Measurements from ENCODE around the gene OLFM1. TPM values are rescaled to one million over a fixed set of nuclear protein-coding genes. Genes with fewer than 3 reads are reported as not detected.

The OLFM1 gene
- polyA plus RNA-seq, 1 donor (not counting 4 experiments of a cell fraction or from before 2014, with no cell fraction given): 0.25 TPM

DNA sequence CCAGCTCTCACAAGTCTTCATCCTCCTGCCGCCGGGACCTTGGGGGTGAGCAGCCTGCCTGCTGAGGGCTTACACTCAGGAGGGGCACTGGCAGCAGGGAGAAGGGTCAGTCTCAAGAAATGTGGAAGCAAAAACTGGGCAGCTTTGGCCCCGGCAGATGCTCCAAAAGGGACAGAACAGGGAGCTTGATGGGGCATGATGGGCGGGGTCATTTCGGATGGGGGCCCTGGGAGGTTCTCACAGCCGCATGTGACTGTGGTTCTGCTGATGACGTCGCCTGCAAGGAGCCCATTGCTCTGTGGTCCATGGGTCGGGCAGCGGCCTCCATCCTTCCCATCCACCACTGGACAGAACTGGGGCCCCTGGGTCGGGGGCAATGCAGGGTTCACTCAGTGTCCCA is 76.6 kb downstream of the OLFM1 start:
- H3K4me1 ChIP-seq (ENCODE audit: control insufficient read depth, extremely low read depth, insufficient read depth, low read length): no peaks in the 10 kb centered on the region
- no peaks in the 10 kb centered on the region for H3K79me2 ChIP-seq (ENCODE audit: control insufficient read depth, insufficient read depth, low read length)
- no peak for TF ChIP-seq EZH2 (IDR thresholded peaks at IDR 0.05; ENCODE audit: low read length)
- TF ChIP-seq, protein P1, sequence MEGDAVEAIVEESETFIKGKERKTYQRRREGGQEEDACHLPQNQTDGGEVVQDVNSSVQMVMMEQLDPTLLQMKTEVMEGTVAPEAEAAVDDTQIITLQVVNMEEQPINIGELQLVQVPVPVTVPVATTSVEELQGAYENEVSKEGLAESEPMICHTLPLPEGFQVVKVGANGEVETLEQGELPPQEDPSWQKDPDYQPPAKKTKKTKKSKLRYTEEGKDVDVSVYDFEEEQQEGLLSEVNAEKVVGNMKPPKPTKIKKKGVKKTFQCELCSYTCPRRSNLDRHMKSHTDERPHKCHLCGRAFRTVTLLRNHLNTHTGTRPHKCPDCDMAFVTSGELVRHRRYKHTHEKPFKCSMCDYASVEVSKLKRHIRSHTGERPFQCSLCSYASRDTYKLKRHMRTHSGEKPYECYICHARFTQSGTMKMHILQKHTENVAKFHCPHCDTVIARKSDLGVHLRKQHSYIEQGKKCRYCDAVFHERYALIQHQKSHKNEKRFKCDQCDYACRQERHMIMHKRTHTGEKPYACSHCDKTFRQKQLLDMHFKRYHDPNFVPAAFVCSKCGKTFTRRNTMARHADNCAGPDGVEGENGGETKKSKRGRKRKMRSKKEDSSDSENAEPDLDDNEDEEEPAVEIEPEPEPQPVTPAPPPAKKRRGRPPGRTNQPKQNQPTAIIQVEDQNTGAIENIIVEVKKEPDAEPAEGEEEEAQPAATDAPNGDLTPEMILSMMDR (optimal IDR thresholded peaks at IDR 0.05 in 1 of 3, IDR thresholded peaks at IDR 0.05 in 1 of 3, conservative IDR thresholded peaks at IDR 0.05 in 1 of 3; ENCODE audit: extremely low read depth in 1 of 3, insufficient read depth in 2 of 3, low read length in 3 of 3): no peak
- no peak overlapping the region for H3K4me3 ChIP-seq (ENCODE audit: control insufficient read depth in 2 of 3, extremely low read depth in 1 of 3, insufficient read depth in 2 of 3, low read depth in 1 of 3, low read length in 3 of 3)
- H3K27ac ChIP-seq (ENCODE audit: control insufficient read depth, insufficient read depth, low read length): no peak overlapping the region
- no peak overlapping the region for H3K9ac ChIP-seq (ENCODE audit: control insufficient read depth, extremely low read depth, insufficient read depth, low read length)
- no peaks in the 10 kb centered on the region for H3K9me1 ChIP-seq (ENCODE audit: control insufficient read depth, extremely low read depth, insufficient read depth, low read length)
- no peak for DNase-seq (ENCODE audit: low read depth, low spot score)
- H2AFZ ChIP-seq (ENCODE audit: control insufficient read depth, low read length): no peak overlapping the region
- H3K4me2 ChIP-seq (ENCODE audit: control insufficient read depth, extremely low read depth, insufficient read depth, low read depth, low read length): no peak overlapping the region
- no peak for FAIRE-seq
- H3K9me3 ChIP-seq (ENCODE audit: control insufficient read depth, low read depth, low read length): no peaks in the 10 kb centered on the region
- dilution Hi-C loops (cut with MboI; ENCODE audit: extremely low pct_ligation_motif_present, low sequenced_read_pairs): no loop called here
- H3K27me3 ChIP-seq (ENCODE audit: control insufficient read depth, extremely low read depth, insufficient read depth, low read length): no peaks in the 10 kb centered on the region
- no peaks in the 10 kb centered on the region for H3K36me3 ChIP-seq (ENCODE audit: control insufficient read depth in 2 of 2, extremely low read depth in 1 of 2, insufficient read depth in 2 of 2, low read length in 2 of 2)
- H4K20me1 ChIP-seq (ENCODE audit: control insufficient read depth, extremely low read depth, insufficient read depth, low read length): no peaks in the 10 kb centered on the region

DNA sequence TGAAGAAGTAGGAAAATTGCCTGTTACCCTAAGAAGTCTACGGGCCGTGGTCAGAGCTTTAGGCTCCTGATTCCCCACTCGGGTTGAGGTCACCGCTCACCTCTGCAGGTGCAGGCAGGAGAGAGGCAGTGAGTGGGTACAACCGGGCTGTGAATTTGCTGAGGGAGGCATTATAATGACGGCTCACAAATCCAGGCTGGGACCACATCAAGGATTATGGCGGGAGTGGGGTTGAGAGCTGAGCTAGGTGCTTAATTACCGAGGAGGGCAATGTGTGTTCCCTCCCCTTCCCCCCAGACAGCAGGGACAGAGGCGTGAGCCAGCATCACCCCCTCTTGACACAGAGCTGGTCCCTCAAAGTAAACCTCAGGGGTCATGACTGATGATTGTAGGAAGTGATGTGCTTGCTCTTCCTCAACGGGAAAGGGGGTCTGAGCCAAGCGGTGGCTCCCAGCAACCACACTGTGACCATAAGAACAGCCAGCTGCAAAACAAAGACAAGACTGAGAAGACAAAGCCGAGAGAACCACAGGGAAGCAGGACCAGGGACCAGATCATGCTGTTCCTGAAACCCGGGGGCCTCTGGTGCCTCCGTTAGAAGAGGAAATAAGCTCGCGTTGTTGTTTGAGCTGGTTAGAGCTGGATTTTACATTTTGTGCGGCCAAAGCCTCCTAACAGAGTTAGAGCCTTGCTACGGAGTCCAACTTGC is 77.7 kb downstream of the OLFM1 start:
- Histone ChIP-seq H3K36me3 (ENCODE audit: control insufficient read depth in 2 of 2, extremely low read depth in 1 of 2, insufficient read depth in 2 of 2, low read length in 2 of 2) (no peaks in the 10 kb centered on the region), H3K9me1 (ENCODE audit: control insufficient read depth, extremely low read depth, insufficient read depth, low read length) (no peaks in the 10 kb centered on the region), H3K27ac (ENCODE audit: control insufficient read depth, insufficient read depth, low read length) (no peak overlapping the region), H2AFZ (ENCODE audit: control insufficient read depth, low read length) (no peak overlapping the region), H3K9me3 (ENCODE audit: control insufficient read depth, low read depth, low read length) (peaks cover 2% of the 10 kb centered on the region), H4K20me1 (ENCODE audit: control insufficient read depth, extremely low read depth, insufficient read depth, low read length) (no peaks in the 10 kb centered on the region), H3K4me1 (ENCODE audit: control insufficient read depth, extremely low read depth, insufficient read depth, low read length) (no peaks in the 10 kb centered on the region), H3K9ac (ENCODE audit: control insufficient read depth, extremely low read depth, insufficient read depth, low read length) (no peak overlapping the region), H3K4me2 (ENCODE audit: control insufficient read depth, extremely low read depth, insufficient read depth, low read depth, low read length) (no peak overlapping the region), H3K27me3 (ENCODE audit: control insufficient read depth, extremely low read depth, insufficient read depth, low read length) (no peaks in the 10 kb centered on the region), H3K4me3 (ENCODE audit: control insufficient read depth in 2 of 3, extremely low read depth in 1 of 3, insufficient read depth in 2 of 3, low read depth in 1 of 3, low read length in 3 of 3) (no peak overlapping the region), H3K79me2 (ENCODE audit: control insufficient read depth, insufficient read depth, low read length) (no peaks in the 10 kb centered on the region)
- TF ChIP-seq, protein P1 (optimal IDR thresholded peaks at IDR 0.05 in 1 of 3, IDR thresholded peaks at IDR 0.05 in 1 of 3, conservative IDR thresholded peaks at IDR 0.05 in 1 of 3; ENCODE audit: extremely low read depth in 1 of 3, insufficient read depth in 2 of 3, low read length in 3 of 3): no peak
- no peak for TF ChIP-seq EZH2 (IDR thresholded peaks at IDR 0.05; ENCODE audit: low read length)
- DNase-seq (ENCODE audit: low read depth, low spot score) (no peak), FAIRE-seq (no peak)
- dilution Hi-C loops (cut with MboI; ENCODE audit: extremely low pct_ligation_motif_present, low sequenced_read_pairs): no loop called here

Data from keratinocyte (primary cell).